HepG2 (cell line): ENCODE data around the gene SCAF11. TPM values are rescaled to one million over a fixed set of nuclear protein-coding genes. Genes with fewer than 3 reads are reported as not detected.
"Not testable (repeated sequence)": the region's sequence is repeated elsewhere in the genome, so short reads cannot be mapped to it uniquely, and the experiment has no call there.

Experiments used
- ATAC-seq: fragments of 200-7000 bp; cut with Tn5 transposase; 3 replicates; pipeline ENCODE4 v1.9.1; 2020; ENCODE audit warnings: mild to moderate bottlenecking, moderate library complexity
- BruUV-seq: library from RNA; stranded (reverse); fragments of 400-500 nt; replicated peaks from 2 replicates; lab custom pipeline; 2021; lab: Mats Ljungman, UMichigan
- CTCF ChIA-PET: fragments of 300-600 bp; formaldehyde crosslinking; extraction: SDS; loops from one replicate; lab custom pipeline; 2021; ENCODE audit warnings: low total read pairs, inconsistent platforms, low intra/inter-chr PET ratio; lab: Yijun Ruan, JAX
- POLR2A ChIA-PET: fragments of 350-600 bp; sonication (Branson Sonifier 250); formaldehyde crosslinking; loops from one replicate; lab custom pipeline; 2020; ENCODE audit warnings: antibody characterized with exemption, inconsistent platforms; lab: Yijun Ruan, JAX
- DNase-seq: peaks from one replicate; pipeline ENCODE4 v3.0.0-alpha.2; 2015; ENCODE audit warnings: low spot score
- FAIRE-seq: peaks from 3 replicates; lab custom pipeline; 2011; peaks lifted over from hg19 to GRCh38; lab: Jason Lieb, UNC
- H2AFZ ChIP-seq: one replicate; pipeline ENCODE4 v1.6.1; 2011; ENCODE audit warnings: low read length, inconsistent platforms
- H3K27ac ChIP-seq: fragments of 300-600 bp; 3 replicates; pipeline ENCODE4 v1.8.0; 2011; ENCODE audit warnings: mixed run types, mild to moderate bottlenecking, mixed read lengths, low read length, inconsistent platforms; ENCODE audit not compliant: insufficient read depth; ENCODE audit errors: extremely low read length
- H3K27me3 ChIP-seq, 2 experiments: fragments of 200-600 bp in 1 of 2; 2 replicates in 1 of 2; 3 replicates in 1 of 2; pipeline versions ENCODE4 v1.6.0 to v1.8.0; 2011; ENCODE audit warnings: low read length in 2 of 2, mild to moderate bottlenecking in 2 of 2, moderate library complexity in 2 of 2, inconsistent platforms in 1 of 2; ENCODE audit not compliant: insufficient read depth in 2 of 2, control insufficient read depth in 1 of 2
- H3K36me3 ChIP-seq, 2 experiments: fragments of 200-600 bp in 1 of 2; replicated peaks in 1 of 2; 2 replicates in 1 of 2; 3 replicates in 1 of 2; pipeline versions ENCODE4 v1.5.1 to v1.8.0; 2011; ENCODE audit warnings: low read length in 2 of 2, inconsistent platforms in 1 of 2; ENCODE audit not compliant: insufficient read depth in 2 of 2, control insufficient read depth in 1 of 2
- H3K4me1 ChIP-seq: 2 replicates; pipeline ENCODE4 v1.5.1; 2012; ENCODE audit warnings: low read length, inconsistent platforms; ENCODE audit not compliant: insufficient read depth
- H3K4me2 ChIP-seq: 2 replicates; pipeline ENCODE4 v1.6.0; 2011; ENCODE audit warnings: low read depth, low read length, inconsistent platforms
- H3K4me3 ChIP-seq, 3 experiments: fragments of 200-600 bp in 1 of 3; sonication (generic), shearing (Covaris generic) in 1 of 3; replicated peaks in 1 of 3; 2 replicates each; pipeline ENCODE4 v1.5.1; 2011 to 2016; ENCODE audit warnings: low read length in 3 of 3, inconsistent platforms in 2 of 3, low read depth in 2 of 3, mild to moderate bottlenecking in 2 of 3, control low read depth in 1 of 3, mixed read lengths in 1 of 3; ENCODE audit not compliant: insufficient read depth in 1 of 3
- H3K79me2 ChIP-seq: one replicate; pipeline ENCODE4 v1.6.1; 2011; ENCODE audit warnings: low read length, inconsistent platforms; ENCODE audit not compliant: insufficient read depth
- H3K9ac ChIP-seq: 2 replicates; pipeline ENCODE4 v1.6.0; 2011; ENCODE audit warnings: mild to moderate bottlenecking, low read depth, low read length, inconsistent platforms; ENCODE audit not compliant: insufficient read depth
- H3K9me3 ChIP-seq: 2 replicates; pipeline ENCODE4 v1.5.1; 2012; ENCODE audit warnings: mild to moderate bottlenecking, low read length
- H4K20me1 ChIP-seq: 2 replicates; pipeline ENCODE4 v1.6.0; 2011; ENCODE audit warnings: inconsistent platforms, mild to moderate bottlenecking, low read length, moderate library complexity; ENCODE audit not compliant: insufficient read depth
- CAMTA2 ChIP-seq: sonication (generic); formaldehyde crosslinking; IDR thresholded peaks from 2 replicates; pipeline ENCODE4 v1.4.0; 2020; ENCODE audit warnings: mild to moderate bottlenecking, missing genetic modification reagents, borderline replicate concordance
- IKZF5 ChIP-seq: IDR thresholded peaks from 2 replicates; pipeline ENCODE4 v1.6.1; 2018; ENCODE audit warnings: missing genetic modification reagents, mild to moderate bottlenecking, missing compliant biosample characterization
- KLF15 ChIP-seq: sonication (generic); formaldehyde crosslinking; IDR thresholded peaks from 2 replicates; pipeline ENCODE4 v1.8.1; 2023; ENCODE audit warnings: borderline replicate concordance, mild to moderate bottlenecking, inconsistent platforms, missing genetic modification reagents, mixed read lengths
- MED13 ChIP-seq: sonication (generic); formaldehyde crosslinking; IDR thresholded peaks from 2 replicates; pipeline ENCODE4 v1.5.0; 2020; ENCODE audit warnings: missing genetic modification reagents
- SP140L ChIP-seq: sonication (generic); formaldehyde crosslinking; IDR thresholded peaks from 2 replicates; pipeline ENCODE4 v1.4.0; 2020; ENCODE audit warnings: missing genetic modification reagents, borderline replicate concordance
- TEAD3 ChIP-seq: optimal IDR thresholded peaks from 2 replicates; pipeline ENCODE3; 2016; ENCODE audit warnings: borderline replicate concordance
- TSC22D2 ChIP-seq: sonication (generic); formaldehyde crosslinking; IDR thresholded peaks from 2 replicates; pipeline ENCODE4 v1.5.1; 2020; ENCODE audit warnings: missing genetic modification reagents, mild to moderate bottlenecking, borderline replicate concordance
- ZFX ChIP-seq: sonication (generic); formaldehyde crosslinking; IDR thresholded peaks from 2 replicates; pipeline ENCODE4 v1.4.0; 2020; ENCODE audit warnings: mild to moderate bottlenecking, low read depth, missing genetic modification reagents, moderate library complexity
- ZMAT3 ChIP-seq: sonication (generic); formaldehyde crosslinking; conservative IDR thresholded peaks from 2 replicates; pipeline ENCODE4 v1.7.0; 2021; ENCODE audit warnings: missing genetic modification reagents
- ZNF496 ChIP-seq: sonication (generic); formaldehyde crosslinking; IDR thresholded peaks from 2 replicates; pipeline ENCODE4 v1.8.1; 2023; ENCODE audit warnings: mild to moderate bottlenecking, moderate library complexity, missing genetic modification reagents; ENCODE audit not compliant: insufficient replicate concordance
- ZNF556 ChIP-seq: sonication (generic); formaldehyde crosslinking; IDR thresholded peaks from 2 replicates; pipeline ENCODE4 v1.4.0; 2020; ENCODE audit warnings: mild to moderate bottlenecking, missing genetic modification reagents, borderline replicate concordance
- ZNF703 ChIP-seq: sonication (generic); formaldehyde crosslinking; IDR thresholded peaks from 2 replicates; pipeline ENCODE4 v1.5.1; 2020; ENCODE audit warnings: missing genetic modification reagents, mild to moderate bottlenecking, moderate library complexity, borderline replicate concordance
- ZNF724P ChIP-seq: sonication (generic); formaldehyde crosslinking; IDR thresholded peaks from 2 replicates; pipeline ENCODE4 v1.8.0; 2022; ENCODE audit warnings: missing genetic modification reagents, borderline replicate concordance
- ZNF777 ChIP-seq: sonication (generic); formaldehyde crosslinking; IDR thresholded peaks from 2 replicates; pipeline ENCODE4 v1.4.0; 2020; ENCODE audit warnings: missing genetic modification reagents
- WGBS: methylation state at CpG from one replicate; pipeline ENCODE4 v1.1.6; 2017; ENCODE audit warnings: low lambda C conversion rate; 5-methylcytosine and 5-hydroxymethylcytosine counted together
- in situ Hi-C: cut with HindIII; loops from 2 replicates; pipeline ENCODE4 v1.10.0; 2017; ENCODE audit warnings: low pct_unique_long_range_greater_than_20kb; ENCODE audit not compliant: extremely low pct_ligation_motif_present
- intact Hi-C: fragments of 100-400 bp; cut with micrococcal nuclease; formaldehyde crosslinking; loops from one replicate; pipeline ENCODE4 v1.10.0; 2022; ENCODE audit not compliant: unreplicated experiment
- polyA plus RNA-seq, 8 experiments: library from polyadenylated mRNA; depleted of rRNA in 3 of 8; stranded (reverse) in 7 of 8; unstranded in 1 of 8; fragments of >200 nt; fragmentation: Illumina TruSeq in 4 of 8; extraction: Trizol in 4 of 8; gene quantifications; 2 replicates each; pipeline versions ENCODE4 v1.2.1 to v1.2.3, GENCODE V29; 2011 to 2016; ENCODE audit warnings: low read depth in 4 of 8, missing spikeins in 1 of 8, mixed read lengths in 1 of 8; ENCODE audit not compliant: insufficient read depth in 1 of 8
- total RNA-seq, 5 experiments: library from RNA; depleted of rRNA; stranded (reverse); fragments of >200 nt; fragmentation: Illumina TruSeq; extraction: Trizol; gene quantifications; 2 replicates each; pipeline ENCODE4 v1.2.3, GENCODE V29; 2016; ENCODE audit warnings: low read depth in 1 of 5
- TF ChIP-seq, protein P1 (sequence below): sonication (generic); formaldehyde crosslinking; IDR thresholded peaks from 2 replicates; pipeline ENCODE4 v1.4.0; 2020; ENCODE audit warnings: missing genetic modification reagents, borderline replicate concordance
- TF ChIP-seq, protein P2 (sequence below): sonication (generic); IDR thresholded peaks from 2 replicates; pipeline ENCODE4 v1.6.1; 2016; ENCODE audit warnings: low read depth, borderline replicate concordance

The SCAF11 gene
- total and polyA plus RNA-seq, 2 of the 13 experiments (the other 11 are each of a cell fraction or from before 2014, with no cell fraction given) = 26.9 to 38.3 TPM

DNA sequence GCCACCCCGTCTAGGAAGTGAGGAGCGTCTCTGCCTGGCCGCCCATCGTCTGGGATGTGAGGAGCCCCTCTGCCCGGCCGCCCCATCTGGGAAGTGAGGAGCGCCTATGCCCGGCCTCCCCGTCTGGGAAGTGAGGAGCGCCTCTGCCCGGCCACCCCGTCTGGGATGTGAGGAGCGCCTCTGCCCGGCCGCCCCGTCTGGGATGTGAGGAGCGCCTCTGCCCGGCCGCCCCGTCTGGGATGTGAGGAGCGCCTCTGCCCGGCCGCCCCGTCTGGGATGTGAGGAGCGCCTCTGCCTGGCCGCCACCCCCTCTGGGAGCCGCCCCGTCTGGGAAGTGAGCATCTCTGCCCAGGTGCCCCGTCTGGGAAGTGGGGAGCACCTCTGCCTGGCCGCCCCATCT is 9.7 kb upstream of the SCAF11 start:
- intact Hi-C loops, H2AFZ ChIP-seq, H3K9ac ChIP-seq, H3K27me3 ChIP-seq, BruUV-seq, H3K27ac ChIP-seq, H3K4me3 ChIP-seq, H3K4me2 ChIP-seq, H4K20me1 ChIP-seq, ATAC-seq, CTCF ChIA-PET, H3K79me2 ChIP-seq, FAIRE-seq, POLR2A ChIA-PET, in situ Hi-C loops, H3K36me3 ChIP-seq, DNase-seq, H3K9me3 ChIP-seq: not testable (repeated sequence)
- H3K4me1 ChIP-seq = peaks cover 15% of the 10 kb centered on the region
- 96% methylated on average over 5 of the region's 30 CpGs for WGBS

DNA sequence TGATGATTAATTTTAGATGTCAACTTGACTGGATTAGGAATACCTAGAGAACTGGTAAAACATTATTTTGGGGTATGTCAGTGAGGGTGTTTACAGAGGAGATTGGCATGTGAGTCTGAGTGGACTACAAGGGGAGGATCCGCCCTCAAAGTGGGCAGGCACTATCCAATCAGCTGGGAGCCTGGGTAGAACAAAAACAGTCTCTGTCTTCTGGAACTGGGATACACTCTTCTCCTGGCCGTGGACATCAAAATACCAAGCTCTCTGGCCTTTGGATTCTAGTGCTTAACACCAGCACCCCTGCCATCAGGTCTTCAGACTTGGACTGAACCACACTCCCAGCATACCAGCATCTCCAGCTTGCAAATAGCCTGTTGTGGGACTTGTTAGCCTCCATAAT is 4.4 kb upstream of the SCAF11 start:
- H3K9ac ChIP-seq = no peak overlapping the region
- DNase-seq (peak; percentile 60), ATAC-seq (no peak), FAIRE-seq (peak; percentile 73)
- no peaks in the 10 kb centered on the region for H4K20me1 ChIP-seq
- in situ Hi-C loops (no loop called here), intact Hi-C loops (loop anchor here (5.0 to 10.0 kb wide), 4 partner anchors 230 to 370 kb away; partner anchors contain the start of genes ARID2 and SLC38A1)
- ChIA-PET CTCF (no interaction called here), POLR2A (interaction anchor here (0.6 kb wide), 1 partner anchor 264 kb away, joined by 4 read pairs; no protein-coding TSS in a partner anchor)
- peaks cover 17% of the 10 kb centered on the region for H3K4me1 ChIP-seq
- 44% methylated on average over 1 of the region's 2 CpGs for WGBS
- H3K27ac ChIP-seq = no peak overlapping the region
- no peaks in the 10 kb centered on the region for H3K36me3 ChIP-seq
- no peak overlapping the region for H3K4me3 ChIP-seq
- H3K27me3 ChIP-seq = no peaks in the 10 kb centered on the region
- H2AFZ ChIP-seq = no peak overlapping the region
- no peak overlapping the region; the same call in 1 of the 2 replicates for H3K4me2 ChIP-seq
- H3K79me2 ChIP-seq = peaks cover 7% of the 10 kb centered on the region
- no peaks in the 10 kb centered on the region for H3K9me3 ChIP-seq
- no TSS peak for BruUV-seq
- TF ChIP-seq TEAD3 (peak; percentile 44), MED13 (CRISPR knock-in tag) (no peak), ZNF556 (CRISPR knock-in tag) (no peak), CAMTA2 (CRISPR knock-in tag) (no peak), ZNF724P (CRISPR knock-in tag) (no peak), ZNF496 (no peak), SP140L (CRISPR knock-in tag) (no peak), IKZF5 (CRISPR knock-in tag) (no peak), ZFX (CRISPR knock-in tag) (no peak), ZNF703 (CRISPR knock-in tag) (no peak), KLF15 (CRISPR knock-in tag) (no peak), TSC22D2 (CRISPR knock-in tag) (no peak), ZNF777 (CRISPR knock-in tag) (no peak), ZMAT3 (no peak)
- TF ChIP-seq, protein P1, sequence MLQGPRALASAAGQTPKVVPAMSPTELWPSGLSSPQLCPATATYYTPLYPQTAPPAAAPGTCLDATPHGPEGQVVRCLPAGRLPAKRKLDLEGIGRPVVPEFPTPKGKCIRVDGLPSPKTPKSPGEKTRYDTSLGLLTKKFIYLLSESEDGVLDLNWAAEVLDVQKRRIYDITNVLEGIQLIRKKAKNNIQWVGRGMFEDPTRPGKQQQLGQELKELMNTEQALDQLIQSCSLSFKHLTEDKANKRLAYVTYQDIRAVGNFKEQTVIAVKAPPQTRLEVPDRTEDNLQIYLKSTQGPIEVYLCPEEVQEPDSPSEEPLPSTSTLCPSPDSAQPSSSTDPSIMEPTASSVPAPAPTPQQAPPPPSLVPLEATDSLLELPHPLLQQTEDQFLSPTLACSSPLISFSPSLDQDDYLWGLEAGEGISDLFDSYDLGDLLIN = no peak
- TF ChIP-seq, protein P2, sequence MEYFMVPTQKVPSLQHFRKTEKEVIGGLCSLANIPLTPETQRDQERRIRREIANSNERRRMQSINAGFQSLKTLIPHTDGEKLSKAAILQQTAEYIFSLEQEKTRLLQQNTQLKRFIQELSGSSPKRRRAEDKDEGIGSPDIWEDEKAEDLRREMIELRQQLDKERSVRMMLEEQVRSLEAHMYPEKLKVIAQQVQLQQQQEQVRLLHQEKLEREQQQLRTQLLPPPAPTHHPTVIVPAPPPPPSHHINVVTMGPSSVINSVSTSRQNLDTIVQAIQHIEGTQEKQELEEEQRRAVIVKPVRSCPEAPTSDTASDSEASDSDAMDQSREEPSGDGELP = peak; percentile 52; the same call in 1 of the 2 replicates
